Lower leg skin (tissue), 3 donors: ENCODE results near the gene VWA8.

ENCODE experiments used
- POLR2A ChIP-seq, 2 donors: fragments of 450-650 bp; IDR thresholded peaks; one replicate each; pipeline ENCODE4 v1.6.1; 2016 to 2017; ENCODE audit warnings: antibody characterized with exemption in 2 of 2, mild to moderate bottlenecking in 1 of 2, moderate library complexity in 1 of 2
- TF ChIP-seq, protein P1 (sequence below), 3 donors: fragments of 450-650 bp; IDR thresholded peaks; one replicate each; pipeline ENCODE4 v1.5.1; 2016; ENCODE audit warnings: antibody characterized with exemption in 3 of 3, mild to moderate bottlenecking in 3 of 3, moderate library complexity in 2 of 3

DNA sequence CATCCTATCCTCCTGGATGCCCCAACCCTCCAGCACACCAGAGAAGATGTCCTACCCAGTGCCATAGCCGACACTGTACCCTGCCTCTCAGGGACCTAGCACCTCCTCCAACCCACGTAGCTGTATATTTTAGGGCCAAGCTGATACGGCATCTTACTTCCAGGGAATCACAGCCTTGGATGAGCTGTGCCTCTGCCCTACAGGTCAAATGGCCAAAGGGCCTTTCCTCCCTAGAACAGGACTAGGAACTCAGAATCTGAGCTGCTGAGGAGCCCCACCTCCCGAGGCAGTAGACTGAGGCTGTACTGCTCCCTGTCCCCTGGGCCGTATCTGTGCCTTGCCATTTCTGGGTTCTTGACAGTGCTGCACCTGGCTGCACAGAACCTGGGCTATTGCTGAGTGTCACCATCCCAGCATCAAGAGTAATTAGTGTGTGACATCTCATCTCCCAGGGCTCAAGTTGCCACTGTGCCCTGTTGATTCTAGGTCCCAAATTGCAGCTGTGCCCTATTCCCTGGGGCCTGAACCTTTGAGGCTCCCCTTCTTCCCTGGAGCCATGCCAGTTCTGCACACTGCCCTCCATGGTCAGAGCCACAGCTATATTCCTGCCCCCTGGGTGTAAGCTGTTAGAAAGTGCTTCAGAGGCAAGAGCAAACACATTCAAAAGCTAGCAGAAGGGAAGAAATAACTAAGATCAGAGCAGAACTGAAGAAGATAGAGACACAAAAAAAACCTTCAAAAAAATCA is 41.0 kb downstream of the VWA8 start:
- TF ChIP-seq, protein P1, sequence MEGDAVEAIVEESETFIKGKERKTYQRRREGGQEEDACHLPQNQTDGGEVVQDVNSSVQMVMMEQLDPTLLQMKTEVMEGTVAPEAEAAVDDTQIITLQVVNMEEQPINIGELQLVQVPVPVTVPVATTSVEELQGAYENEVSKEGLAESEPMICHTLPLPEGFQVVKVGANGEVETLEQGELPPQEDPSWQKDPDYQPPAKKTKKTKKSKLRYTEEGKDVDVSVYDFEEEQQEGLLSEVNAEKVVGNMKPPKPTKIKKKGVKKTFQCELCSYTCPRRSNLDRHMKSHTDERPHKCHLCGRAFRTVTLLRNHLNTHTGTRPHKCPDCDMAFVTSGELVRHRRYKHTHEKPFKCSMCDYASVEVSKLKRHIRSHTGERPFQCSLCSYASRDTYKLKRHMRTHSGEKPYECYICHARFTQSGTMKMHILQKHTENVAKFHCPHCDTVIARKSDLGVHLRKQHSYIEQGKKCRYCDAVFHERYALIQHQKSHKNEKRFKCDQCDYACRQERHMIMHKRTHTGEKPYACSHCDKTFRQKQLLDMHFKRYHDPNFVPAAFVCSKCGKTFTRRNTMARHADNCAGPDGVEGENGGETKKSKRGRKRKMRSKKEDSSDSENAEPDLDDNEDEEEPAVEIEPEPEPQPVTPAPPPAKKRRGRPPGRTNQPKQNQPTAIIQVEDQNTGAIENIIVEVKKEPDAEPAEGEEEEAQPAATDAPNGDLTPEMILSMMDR (IDR thresholded peaks at IDR 0.05), result no peak
- TF ChIP-seq POLR2A (IDR thresholded peaks at IDR 0.05), result no peak
